ENCODE results near the gene SEPTIN5.
"Not testable (repeated sequence)": the region's sequence is repeated elsewhere in the genome, so short reads cannot be mapped to it uniquely, and the experiment has no call there.

SEPTIN5 gene

GRCh38 chr22:19721330-19722177, 7.3 kb downstream of the SEPTIN5 start:
- no peak for DNase-seq

GRCh38 chr22:19722178-19722981, 8.1 kb downstream of the SEPTIN5 start:
- DNase-seq: no peak

- DNase-seq: no peak
Measured at GRCh38 chr22:19722982-19723231, 8.6 kb downstream of the SEPTIN5 start.

DNA sequence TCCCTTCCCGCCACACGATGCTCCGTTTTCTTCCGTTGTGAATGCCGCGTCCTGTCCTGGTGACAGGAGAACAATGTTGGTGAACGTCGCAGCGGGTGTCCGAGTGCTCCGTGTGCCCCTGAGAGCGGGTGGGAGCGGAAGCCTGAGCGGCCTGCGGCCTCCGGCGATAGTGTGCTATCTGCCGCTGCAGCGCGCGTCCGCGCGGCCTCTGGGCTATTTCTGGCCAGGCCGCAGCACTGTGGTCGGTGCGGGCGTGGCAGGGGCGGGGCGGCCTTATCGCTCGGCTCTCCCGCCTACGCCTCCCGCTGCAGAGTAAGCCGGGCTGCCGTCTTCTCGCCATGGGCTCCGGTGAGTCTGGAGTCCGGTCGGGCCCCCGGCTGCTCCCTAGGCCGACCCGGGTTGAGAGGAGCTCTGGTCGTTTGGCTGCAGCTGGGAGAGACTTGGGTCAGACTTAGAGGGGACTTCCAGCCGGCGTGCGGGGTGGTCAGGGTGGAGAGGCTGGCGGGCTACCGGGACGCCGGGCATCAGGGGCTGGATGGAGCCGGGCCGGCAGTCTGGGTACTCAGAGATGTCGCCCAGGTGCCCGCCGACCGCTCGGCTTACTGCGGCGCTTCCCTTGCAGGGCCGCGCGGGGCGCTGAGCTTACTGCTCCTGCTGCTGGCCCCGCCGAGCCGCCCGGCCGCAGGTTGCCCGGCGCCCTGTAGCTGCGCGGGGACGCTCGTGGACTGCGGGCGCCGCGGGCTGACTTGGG, 9.1 kb downstream of the SEPTIN5 start, which contains the start of gene GP1BB:
Gene GP1BB (plus strand): TSS at position 308 of the 751 bp plus-strand sequence. CDS start 31 bp downstream, at position 339.
- DNase-seq: no peak

DNA sequence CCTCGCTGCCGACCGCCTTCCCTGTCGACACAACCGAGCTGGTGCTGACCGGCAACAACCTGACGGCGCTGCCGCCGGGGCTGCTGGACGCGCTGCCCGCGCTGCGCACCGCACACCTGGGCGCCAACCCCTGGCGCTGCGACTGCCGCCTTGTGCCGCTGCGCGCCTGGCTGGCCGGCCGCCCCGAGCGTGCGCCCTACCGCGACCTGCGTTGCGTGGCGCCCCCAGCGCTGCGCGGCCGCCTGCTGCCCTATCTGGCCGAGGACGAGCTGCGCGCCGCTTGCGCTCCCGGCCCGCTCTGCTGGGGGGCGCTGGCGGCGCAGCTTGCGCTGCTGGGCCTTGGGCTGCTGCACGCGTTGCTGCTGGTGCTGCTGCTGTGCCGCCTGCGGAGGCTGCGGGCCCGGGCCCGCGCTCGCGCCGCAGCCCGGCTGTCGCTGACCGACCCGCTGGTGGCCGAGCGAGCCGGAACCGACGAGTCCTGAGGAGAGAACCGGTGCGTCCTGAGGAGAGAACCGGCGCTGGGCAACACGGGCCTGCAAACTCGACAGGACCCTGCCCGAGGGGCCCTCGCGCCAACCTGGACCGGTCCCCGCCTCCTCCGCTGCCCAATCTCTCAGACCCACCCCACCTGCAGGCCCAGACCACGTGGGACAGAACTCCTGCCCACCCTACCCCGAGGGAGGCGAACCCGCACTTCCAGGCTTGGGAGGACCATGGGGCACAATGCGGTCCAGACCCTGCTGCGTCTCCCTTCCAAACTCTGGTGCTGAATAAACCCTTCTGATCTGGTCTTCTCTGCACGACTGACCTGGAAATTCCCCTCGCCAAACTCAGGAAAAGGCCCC, 9.9 kb downstream of the SEPTIN5 start:
- peak; percentile 46 for DNase-seq

- DNase-seq: no peak
Measured at GRCh38 chr22:19724927-19725661, 10.8 kb downstream of the SEPTIN5 start.

DNA sequence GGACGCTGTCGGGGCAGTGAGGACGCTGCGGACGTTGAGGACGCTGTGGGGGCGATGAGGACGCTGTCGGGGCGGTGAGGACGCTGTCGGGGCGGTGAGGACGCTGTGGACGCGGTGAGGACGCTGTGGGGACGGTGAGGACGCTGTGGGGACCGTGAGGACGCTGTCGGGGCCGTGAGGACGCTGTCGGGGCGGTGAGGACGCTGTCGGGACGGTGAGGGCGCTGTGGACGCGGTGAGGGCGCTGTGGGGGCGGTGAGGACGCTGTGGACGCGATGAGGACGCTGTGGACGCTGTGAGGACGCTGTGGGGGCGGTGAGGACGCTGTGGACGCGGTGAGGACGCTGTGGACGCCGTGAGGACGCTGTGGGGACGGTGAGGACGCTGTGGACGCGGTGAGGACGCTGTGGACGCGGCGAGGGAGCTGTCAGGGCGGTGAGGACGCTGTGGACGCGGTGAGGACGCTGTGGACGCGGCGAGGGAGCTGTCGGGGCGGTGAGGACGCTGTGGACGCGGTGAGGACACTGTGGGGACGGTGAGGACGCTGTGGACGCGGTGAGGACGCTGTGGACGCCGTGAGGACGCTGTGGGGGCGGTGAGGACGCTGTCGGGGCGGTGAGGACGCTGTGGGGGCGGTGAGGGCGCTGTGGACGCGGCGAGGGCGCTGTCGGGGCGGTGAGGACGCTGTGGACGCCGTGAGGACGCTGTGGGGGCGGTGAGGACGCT, 11.9 kb downstream of the SEPTIN5 start:
- DNase-seq: not testable (repeated sequence)

GRCh38 chr22:19727310-19728150, 13.2 kb downstream of the SEPTIN5 start:
- no peak for DNase-seq

- no peak for DNase-seq
Measured at GRCh38 chr22:19728271-19728670, 14.0 kb downstream of the SEPTIN5 start.

GRCh38 chr22:19728836-19729235, 14.5 kb downstream of the SEPTIN5 start:
- no peak for DNase-seq

- DNase-seq: no peak
Measured at GRCh38 chr22:19729507-19729906, 15.2 kb downstream of the SEPTIN5 start.

- DNase-seq: no peak
Measured at GRCh38 chr22:19730198-19730597, 15.9 kb downstream of the SEPTIN5 start.

DNA sequence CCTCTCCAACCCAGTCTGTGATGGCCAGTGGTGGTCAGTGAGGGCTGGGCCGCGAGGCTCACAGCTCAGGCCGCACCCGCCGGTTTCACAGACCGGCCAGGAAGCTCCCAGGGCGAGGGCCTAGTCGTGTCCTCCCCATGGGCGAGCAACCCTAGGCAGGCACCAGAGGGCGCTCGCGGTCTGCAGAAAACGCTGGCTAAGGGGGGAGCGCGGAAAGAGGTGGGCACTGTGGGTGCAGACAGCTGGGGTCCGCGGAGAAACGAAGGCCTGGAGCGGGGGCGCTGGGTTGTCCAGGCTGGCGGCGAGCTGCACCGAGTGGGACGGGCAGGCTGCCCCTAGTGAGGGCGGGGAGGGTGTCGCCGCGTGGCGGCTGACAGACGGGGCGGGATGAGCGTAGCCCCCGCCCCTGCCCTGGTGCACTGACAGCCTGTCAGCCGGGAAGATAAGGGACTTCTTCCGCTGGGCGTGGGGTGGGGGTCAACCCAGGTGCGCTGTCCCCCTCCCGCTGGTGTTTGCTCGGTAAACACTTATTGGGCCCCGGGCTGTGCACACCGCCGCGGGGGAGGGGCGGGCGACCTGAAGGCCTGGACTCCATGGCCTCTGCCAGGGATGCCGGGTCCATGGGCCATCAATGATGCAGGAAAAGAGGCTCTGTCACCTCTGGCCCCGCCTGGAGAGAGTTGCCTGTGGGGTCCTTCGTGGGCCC, 16.5 kb downstream of the SEPTIN5 start:
- peak; percentile 65 for DNase-seq

- no peak for DNase-seq
Measured at GRCh38 chr22:19731361-19732135, 17.2 kb downstream of the SEPTIN5 start.

GRCh38 chr22:19732403-19733113, 18.3 kb downstream of the SEPTIN5 start:
- DNase-seq: no peak

- DNase-seq: no peak
Measured at GRCh38 chr22:19733755-19734154, 19.5 kb downstream of the SEPTIN5 start.

- DNase-seq: no peak
Measured at GRCh38 chr22:19734163-19734562, 19.9 kb downstream of the SEPTIN5 start.

GRCh38 chr22:19734837-19735382, 20.6 kb downstream of the SEPTIN5 start:
- DNase-seq: no peak
